Adrenal gland (tissue), 12 donors: ENCODE results near the gene NDEL1. TPM values are rescaled to one million over a fixed set of nuclear protein-coding genes. Genes with fewer than 3 reads are reported as not detected.
"Not testable (repeated sequence)": the region's sequence is repeated elsewhere in the genome, so short reads cannot be mapped to it uniquely, and the experiment has no call there.

Experiments used
- DNase-seq, 7 donors: peaks; one replicate each; pipeline ENCODE4 v3.0.0-alpha.2; 2019 to 2020
- H3K27ac ChIP-seq, 5 donors: fragments of 200-600 bp; sonication (generic) in 4 of 5; 1 replicate in 3 of 5; 2 replicates in 2 of 5; pipeline versions ENCODE4 v1.5.1 to v1.8.0; 2016 to 2020; ENCODE audit warnings: mild to moderate bottlenecking in 1 of 5
- H3K27me3 ChIP-seq: fragments of 200-600 bp; 2 replicates; pipeline ENCODE4 v1.8.0; 2021
- H3K36me3 ChIP-seq, 2 donors: fragments of 200-600 bp; replicated peaks in 1 of 2; 1 replicate in 1 of 2; 2 replicates in 1 of 2; pipeline versions ENCODE4 v1.5.1 to v1.8.0; 2018 to 2022
- H3K4me1 ChIP-seq, 2 donors: fragments of 200-600 bp; replicated peaks in 1 of 2; 1 replicate in 1 of 2; 2 replicates in 1 of 2; pipeline versions ENCODE4 v1.5.1 to v1.8.0; 2018 to 2021
- H3K4me3 ChIP-seq, 4 donors: fragments of 200-600 bp; sonication (generic) in 3 of 4; one replicate each; pipeline ENCODE4 v1.5.1; 2016 to 2018
- H3K9me3 ChIP-seq, 3 donors: fragments of 200-600 bp; sonication (generic) in 1 of 3; replicated peaks in 1 of 3; 1 replicate in 2 of 3; 2 replicates in 1 of 3; pipeline versions ENCODE4 v1.5.1 to v1.8.0; 2016 to 2021
- CTCF ChIP-seq, 6 experiments: fragments of 450-650 bp in 4 of 6; fragments of 200-600 bp in 2 of 6; sonication (generic) in 1 of 6; IDR thresholded peaks; 1 replicate in 5 of 6; 2 replicates in 1 of 6; pipeline versions ENCODE4 v1.5.1 to v1.8.0; 2016 to 2021; ENCODE audit warnings: antibody characterized with exemption in 6 of 6, mild to moderate bottlenecking in 2 of 6, moderate library complexity in 1 of 6
- POLR2A ChIP-seq, 2 donors: fragments of 450-650 bp; IDR thresholded peaks; one replicate each; pipeline ENCODE4 v1.6.1; 2017; ENCODE audit warnings: antibody characterized with exemption in 2 of 2, mild to moderate bottlenecking in 2 of 2, moderate library complexity in 1 of 2
- WGBS, 4 donors: extraction: QIAGEN DNeasy Blood & Tissue Kit in 2 of 4; methylation state at CpG; one replicate each; pipeline versions ENCODE4 v1.1.5 to v1.1.7; 2013 to 2017; 5-methylcytosine and 5-hydroxymethylcytosine counted together
- intact Hi-C, 2 donors: fragments of 100-400 bp; cut with DNase I; formaldehyde crosslinking; loops; one replicate each; pipeline versions ENCODE4 v1.14.1 to v1.15.0; 2022 to 2023
- polyA plus RNA-seq, 3 donors: library from polyadenylated mRNA; stranded (reverse); fragments of 200-250 nt in 2 of 3; fragments of 350-450 nt in 1 of 3; fragmentation: Illumina TruSeq in 1 of 3; extraction: RNeasy Lipid Tissue Mini Kit (QIAGEN cat#74804) in 1 of 3; gene quantifications; one replicate each; pipeline ENCODE4 v1.2.3, GENCODE V29; 2013 to 2014
- total RNA-seq, 9 donors: library from RNA; depleted of rRNA in 4 of 9; stranded (reverse); fragments of >200 nt in 4 of 9; fragments of 120-200 nt in 1 of 9; fragmentation: NEBNext Ultra II Directional in 1 of 9; extraction: Animal tissue kit (Norgen Biotek cat#: 25700) in 1 of 9; gene quantifications; one replicate each; pipeline versions ENCODE4 v1.1.0 to v1.2.4, GENCODE V29; 2013 to 2023
- donor health status: healthy with polysubstance abuse.
- donor health status: Bipolar disorder and iron deficiency.
- donor health status: DM: yes; HTN: yes; CAD: no.
- donor health status: DM: no; HTN: no; CAD: no.
- donor health status: DM: no; HTN: no; CAD: no.
- donor health status: DM: yes; HTN: yes; CAD: no.

The NDEL1 gene
- total and polyA plus RNA-seq, 12 donors, result 21.9 to 265 (median 47.0) TPM

GRCh38 chr17:8393470-8394231 is 42.0 kb upstream of the NDEL1 start:
- Histone ChIP-seq H3K36me3 (no peaks in the 10 kb centered on the region), H3K27me3 (peaks cover 22% of the 10 kb centered on the region), H3K9me3 (no peaks in the 10 kb centered on the region), H3K4me3 (no peak overlapping the region), H3K27ac (no peak overlapping the region), H3K4me1 (no peaks in the 10 kb centered on the region)
- intact Hi-C loops, result no loop called here
- WGBS, 4 donors, result 56 to 71% (median 61%) methylated on average over 8 of the region's 8 CpGs
- TF ChIP-seq POLR2A (IDR thresholded peaks at IDR 0.05), result no peak
- TF ChIP-seq CTCF (IDR thresholded peaks at IDR 0.05), result no peak
- peak in 1 of 7 donors; percentile 7 for DNase-seq

DNA sequence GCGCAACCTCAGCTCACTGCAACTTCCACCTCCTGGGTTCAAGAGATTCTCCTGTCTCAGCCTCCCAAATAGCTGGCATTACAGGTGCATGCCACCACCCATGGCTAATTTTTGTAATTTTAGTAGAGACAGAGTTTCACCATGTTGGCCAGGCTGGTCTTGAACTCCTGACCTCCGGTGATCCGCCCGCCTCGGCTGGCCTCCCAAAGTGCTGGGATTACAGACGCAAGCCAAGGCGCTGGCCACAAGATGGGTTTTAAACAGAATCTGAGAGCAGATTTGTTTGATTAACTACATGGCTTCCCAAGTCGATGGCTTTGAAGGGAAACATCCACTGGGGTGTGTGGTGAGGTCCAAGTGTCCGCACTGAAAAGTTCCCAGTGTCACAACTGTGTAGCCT is 41.2 kb upstream of the NDEL1 start:
- H3K36me3 ChIP-seq, H3K4me3 ChIP-seq, H3K9me3 ChIP-seq, H3K4me1 ChIP-seq, H3K27ac ChIP-seq, intact Hi-C loops: not testable (repeated sequence)
- peaks cover 25% of the 10 kb centered on the region for H3K27me3 ChIP-seq
- peak in 1 of 7 donors; percentile 5 for DNase-seq
- WGBS, 4 donors, result 78 to 93% (median 83%) methylated on average over 9 of the region's 9 CpGs

- intact Hi-C loops, result no loop called here
- Histone ChIP-seq H3K9me3 (no peaks in the 10 kb centered on the region), H3K27me3 (peaks cover 28% of the 10 kb centered on the region), H3K27ac (no peak within 1 kb of the TSS), H3K4me3 (no peak within 1 kb of the TSS), H3K4me1 (no peaks in the 10 kb centered on the region), H3K36me3 (no peaks in the 10 kb centered on the region)
- no peak for TF ChIP-seq POLR2A (IDR thresholded peaks at IDR 0.05)
- no peak for TF ChIP-seq CTCF (IDR thresholded peaks at IDR 0.05)
- no peak for DNase-seq
- 46 to 65% (median 61%) methylated on average over 3 to 13 of the region's 13 CpGs for WGBS, 4 donors
Observed at GRCh38 chr17:8397636-8398035, 38.0 kb upstream of the NDEL1 start, which contains the start of gene RNF222. TSS of gene RNF222 (minus strand) at chr17:8397827. CDS start at chr17:8393461, 4,366 bp downstream.

- no peak overlapping the region for H3K4me3 ChIP-seq
- H3K4me1 ChIP-seq, result no peaks in the 10 kb centered on the region
- no peak for DNase-seq
- H3K27ac ChIP-seq, result no peak overlapping the region
- no peaks in the 10 kb centered on the region for H3K9me3 ChIP-seq
- no peaks in the 10 kb centered on the region for H3K36me3 ChIP-seq
- intact Hi-C loops, result no loop called here
- H3K27me3 ChIP-seq, result peaks cover 28% of the 10 kb centered on the region
- TF ChIP-seq CTCF (IDR thresholded peaks at IDR 0.05) (no peak), POLR2A (IDR thresholded peaks at IDR 0.05) (no peak)
- 46 to 60% (median 50%) methylated on average over 5 to 6 of the region's 6 CpGs for WGBS, 4 donors
Observed at GRCh38 chr17:8398980-8399379, 36.7 kb upstream of the NDEL1 start.

GRCh38 chr17:8401107-8401506 is 34.6 kb upstream of the NDEL1 start:
- Histone ChIP-seq H3K4me1 (no peaks in the 10 kb centered on the region), H3K27me3 (peaks cover 19% of the 10 kb centered on the region), H3K9me3 (no peaks in the 10 kb centered on the region), H3K4me3 (no peak overlapping the region), H3K36me3 (no peaks in the 10 kb centered on the region), H3K27ac (no peak overlapping the region)
- TF ChIP-seq POLR2A (IDR thresholded peaks at IDR 0.05), result no peak
- TF ChIP-seq CTCF (IDR thresholded peaks at IDR 0.05), result no peak
- DNase-seq, result no peak
- 69 to 82% (median 74%) methylated on average over 2 of the region's 2 CpGs for WGBS, 4 donors
- intact Hi-C loops, result loop anchor here in 1 of 2 donors (10.0 kb wide), 1 partner anchor 344 kb away; the partner anchor contains the start of gene CCDC42
